GM13976 (cell line): ENCODE results near the gene VEGFA.

Experiments
- DNase-seq: peaks from one replicate; pipeline ENCODE4 v3.0.0; 2012; ENCODE audit warnings: low spot score
- in situ Hi-C: fragments of 300-500 bp; cut with MboI; formaldehyde crosslinking; loops from one replicate; pipeline ENCODE4 v1.12.0; 2022; ENCODE audit warnings: low sequenced_read_pairs, mixed read lengths, inconsistent platforms; ENCODE audit not compliant: unreplicated experiment
- TF ChIP-seq, protein P1 (sequence below): IDR thresholded peaks from 2 replicates; pipeline ENCODE4 v1.5.1; 2012; ENCODE audit warnings: borderline replicate concordance, mild to moderate bottlenecking; ENCODE audit not compliant: insufficient read depth; ENCODE audit errors: extremely low read depth, missing control alignments, control extremely low read depth

VEGFA gene

DNA sequence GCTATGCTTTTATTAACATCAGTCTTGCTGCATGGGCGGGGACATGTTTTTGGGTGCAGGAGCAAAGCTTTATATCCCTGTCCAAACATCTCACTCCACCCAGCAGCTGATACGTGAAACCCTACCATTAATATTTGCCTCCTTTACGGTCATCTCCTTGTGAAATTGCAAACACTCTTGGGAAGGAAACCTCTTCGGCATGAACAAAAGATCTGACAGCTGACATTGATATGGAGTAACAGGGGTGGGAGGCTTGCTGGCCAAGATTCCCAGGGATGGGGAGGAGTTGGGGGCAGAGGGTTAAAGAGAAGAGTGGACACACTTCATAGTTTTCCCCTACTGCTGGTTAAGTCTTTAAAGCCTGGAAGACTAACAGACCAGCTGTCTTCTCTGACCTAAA, 22.2 kb upstream of the VEGFA start:
- peak; percentile 4 for DNase-seq
- in situ Hi-C loops, result no loop called here
- TF ChIP-seq, protein P1, sequence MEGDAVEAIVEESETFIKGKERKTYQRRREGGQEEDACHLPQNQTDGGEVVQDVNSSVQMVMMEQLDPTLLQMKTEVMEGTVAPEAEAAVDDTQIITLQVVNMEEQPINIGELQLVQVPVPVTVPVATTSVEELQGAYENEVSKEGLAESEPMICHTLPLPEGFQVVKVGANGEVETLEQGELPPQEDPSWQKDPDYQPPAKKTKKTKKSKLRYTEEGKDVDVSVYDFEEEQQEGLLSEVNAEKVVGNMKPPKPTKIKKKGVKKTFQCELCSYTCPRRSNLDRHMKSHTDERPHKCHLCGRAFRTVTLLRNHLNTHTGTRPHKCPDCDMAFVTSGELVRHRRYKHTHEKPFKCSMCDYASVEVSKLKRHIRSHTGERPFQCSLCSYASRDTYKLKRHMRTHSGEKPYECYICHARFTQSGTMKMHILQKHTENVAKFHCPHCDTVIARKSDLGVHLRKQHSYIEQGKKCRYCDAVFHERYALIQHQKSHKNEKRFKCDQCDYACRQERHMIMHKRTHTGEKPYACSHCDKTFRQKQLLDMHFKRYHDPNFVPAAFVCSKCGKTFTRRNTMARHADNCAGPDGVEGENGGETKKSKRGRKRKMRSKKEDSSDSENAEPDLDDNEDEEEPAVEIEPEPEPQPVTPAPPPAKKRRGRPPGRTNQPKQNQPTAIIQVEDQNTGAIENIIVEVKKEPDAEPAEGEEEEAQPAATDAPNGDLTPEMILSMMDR, result no peak

DNA sequence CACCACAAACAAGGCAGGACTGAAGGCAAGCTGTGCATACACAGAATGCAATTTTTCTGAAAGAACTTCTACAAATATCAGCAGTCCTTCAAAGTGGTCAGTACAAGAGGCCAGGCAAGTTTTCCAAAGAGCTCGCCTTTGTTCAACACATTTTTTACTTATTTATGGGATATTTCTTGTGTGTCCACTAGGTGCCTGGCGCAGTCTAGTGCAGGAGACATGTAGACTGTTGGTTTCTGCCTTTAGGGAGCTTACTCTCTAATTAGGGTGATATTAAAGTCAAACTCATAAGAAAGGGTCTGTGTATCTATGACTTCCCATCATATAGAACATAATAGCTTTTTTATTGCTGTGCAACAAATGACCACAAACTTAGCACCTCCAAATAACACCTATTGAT, 21.2 kb upstream of the VEGFA start:
- DNase-seq, result no peak
- TF ChIP-seq, protein P1, result no peak
- in situ Hi-C loops, result no loop called here

DNA sequence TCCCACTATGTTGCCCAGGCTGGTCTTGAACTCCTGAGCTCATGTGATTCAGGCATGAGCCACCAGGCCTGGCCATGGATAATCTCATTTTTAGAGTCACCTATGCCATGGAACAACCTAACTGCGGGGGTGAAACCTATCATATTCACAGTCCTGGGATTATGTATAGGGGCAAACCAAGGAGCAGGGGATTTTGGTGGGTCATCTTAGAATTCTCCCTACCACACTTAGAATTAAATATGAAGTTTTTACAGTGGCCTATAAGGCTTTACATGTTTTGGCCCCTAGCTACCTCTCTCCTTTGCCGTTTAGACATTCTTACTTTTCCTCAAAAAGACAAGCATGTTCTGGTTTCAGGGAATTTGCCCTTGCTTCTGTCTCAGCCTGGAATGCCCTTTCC, 20.6 kb upstream of the VEGFA start:
- in situ Hi-C loops, result no loop called here
- TF ChIP-seq, protein P1, result no peak
- no peak for DNase-seq

DNA sequence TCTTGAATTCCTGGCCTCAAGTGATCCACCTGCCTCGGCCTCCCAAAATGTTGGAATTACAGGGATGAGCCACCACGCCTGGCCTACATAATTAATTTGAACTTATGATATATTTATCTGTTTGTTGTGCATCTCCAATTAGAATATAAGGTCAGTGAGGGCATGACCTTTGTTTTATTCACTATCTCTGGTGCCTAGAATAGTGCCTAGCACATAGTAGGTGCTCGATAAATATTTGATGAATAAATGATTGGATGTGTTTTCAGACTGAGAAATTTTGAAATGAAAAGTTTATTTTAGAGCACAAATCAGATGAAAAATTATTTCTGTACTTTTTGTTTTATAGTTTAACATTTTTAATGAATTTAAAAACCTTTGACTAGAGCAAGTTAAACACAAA, 19.4 kb upstream of the VEGFA start:
- TF ChIP-seq, protein P1, result no peak
- DNase-seq, result no peak
- in situ Hi-C loops, result no loop called here

DNA sequence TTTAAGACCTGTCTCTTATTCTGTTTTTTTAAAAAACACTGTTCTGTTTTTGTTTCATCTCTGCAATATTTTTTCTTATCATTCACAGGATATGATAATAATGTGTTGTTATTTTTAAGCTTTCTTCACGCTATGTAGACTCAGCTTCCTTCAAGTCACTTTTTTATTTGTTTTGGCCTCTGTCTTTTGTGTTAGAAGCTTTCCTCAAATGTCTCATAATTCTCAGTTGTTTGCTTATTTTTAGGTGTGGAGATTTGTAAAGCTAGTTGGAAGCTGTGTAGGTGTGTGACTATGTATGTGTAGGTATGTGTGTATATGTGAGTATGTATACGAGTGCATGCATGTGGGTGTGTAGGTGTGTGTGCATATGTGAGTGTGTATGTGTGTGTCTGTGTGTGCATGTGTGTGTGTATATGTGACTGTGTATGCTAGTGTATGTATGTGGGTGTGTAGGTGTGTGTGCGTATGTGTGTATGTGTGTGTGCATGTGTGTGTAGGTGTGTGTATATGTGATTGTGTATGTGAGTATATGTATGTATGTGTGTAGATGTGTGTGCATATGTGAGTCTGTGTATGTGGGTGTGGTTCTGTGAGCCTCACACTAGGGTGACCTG, 16.3 kb upstream of the VEGFA start:
- in situ Hi-C loops, result no loop called here
- TF ChIP-seq, protein P1, result no peak
- DNase-seq, result no peak

DNA sequence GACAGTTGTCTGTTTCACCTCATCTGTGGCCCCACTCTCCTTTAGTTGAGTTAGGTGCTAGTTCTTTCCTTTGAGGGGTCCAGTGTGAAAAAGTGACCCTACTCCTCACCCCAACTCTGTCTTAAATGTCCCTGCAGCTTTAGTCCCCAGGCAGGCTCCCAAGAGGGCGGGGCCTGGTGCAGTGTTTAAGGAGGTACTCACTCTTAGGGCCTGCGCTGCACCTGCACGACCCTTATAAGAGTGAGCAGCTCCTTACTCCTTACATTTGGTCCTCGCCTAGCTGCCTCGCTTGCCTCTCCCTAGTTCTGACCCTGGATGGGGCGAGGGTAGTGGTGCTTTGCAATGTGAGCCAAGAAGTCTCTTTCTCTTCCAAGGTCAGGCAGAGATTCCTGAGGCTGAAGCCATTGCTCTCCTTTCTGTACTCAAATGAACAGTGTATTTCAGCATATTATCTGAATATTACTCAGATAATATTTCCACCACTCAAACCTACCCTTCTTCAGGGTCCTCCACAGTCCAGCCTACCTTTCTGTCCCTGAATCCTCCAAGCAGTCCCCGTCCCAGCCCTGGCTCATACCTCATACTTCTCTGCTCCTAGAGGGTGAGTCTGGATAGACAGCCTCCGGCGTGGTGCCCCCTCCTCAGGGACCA, 11.9 kb upstream of the VEGFA start:
- TF ChIP-seq, protein P1, result no peak
- DNase-seq, result no peak
- in situ Hi-C loops, result no loop called here
